HG02588 (cell line): ENCODE measurements around the gene RHEX.

Experiments
- ATAC-seq: cut with Tn5 transposase; IDR thresholded peaks from one replicate; pipeline ENCODE4 v1.9.1; 2021; ENCODE audit warnings: mild to moderate bottlenecking, moderate library complexity; ENCODE audit not compliant: unreplicated experiment

RHEX gene

GRCh38 chr1:206083750-206084149, 30.8 kb downstream of the RHEX start:
- ATAC-seq, result no peak

- ATAC-seq, result no peak
Measured at GRCh38 chr1:206087091-206087490, 34.1 kb downstream of the RHEX start.

GRCh38 chr1:206089341-206089740, 36.4 kb downstream of the RHEX start:
- no peak for ATAC-seq

DNA sequence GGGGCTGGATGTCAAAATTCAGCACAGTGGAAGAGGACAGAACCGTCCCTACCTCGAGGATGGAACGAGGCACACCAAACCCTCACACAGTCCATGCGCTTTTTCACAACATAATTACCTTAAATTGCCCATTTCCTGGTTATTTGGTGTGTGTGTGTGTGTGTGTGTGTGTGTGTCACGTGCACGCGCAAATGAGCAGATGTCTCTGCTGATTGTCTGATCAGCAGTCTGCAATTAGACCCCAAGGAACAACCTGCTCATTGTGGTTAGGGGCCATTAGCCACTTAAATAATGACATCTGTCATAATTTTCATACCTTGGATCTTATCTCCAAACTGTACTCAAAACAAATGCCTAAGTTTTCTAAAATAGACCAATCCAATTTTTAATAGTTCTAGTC, 41.1 kb downstream of the RHEX start:
- no peak for ATAC-seq

DNA sequence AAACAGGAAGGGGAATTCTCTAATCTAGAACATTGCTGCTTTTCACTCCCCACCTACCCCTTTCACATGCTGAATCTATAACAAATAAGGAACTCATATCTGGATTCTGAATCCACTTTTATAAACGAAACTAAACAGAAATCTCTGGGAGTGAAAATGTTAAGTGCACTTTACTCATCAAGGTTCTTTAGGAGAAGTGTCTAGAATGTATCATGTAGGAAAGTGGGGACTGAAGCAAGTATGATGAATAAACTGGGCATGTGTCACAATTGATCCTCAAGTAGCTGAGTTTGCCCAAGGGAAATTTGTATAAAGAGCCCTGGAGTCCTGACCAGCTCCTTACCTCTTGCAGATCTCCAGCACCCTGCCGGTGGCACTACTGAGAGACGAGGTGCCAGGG, 44.4 kb downstream of the RHEX start:
- ATAC-seq, result no peak

GRCh38 chr1:206098242-206098919, 45.4 kb downstream of the RHEX start:
- ATAC-seq, result no peak

- no peak for ATAC-seq
Measured at GRCh38 chr1:206100226-206100815, 47.3 kb downstream of the RHEX start.

- ATAC-seq, result no peak
Measured at GRCh38 chr1:206101351-206102045, 48.5 kb downstream of the RHEX start.

- no peak for ATAC-seq
Measured at GRCh38 chr1:206102292-206102936, 49.4 kb downstream of the RHEX start.

GRCh38 chr1:206103979-206104378, 51.0 kb downstream of the RHEX start:
- no peak for ATAC-seq

GRCh38 chr1:206105464-206105995, 52.6 kb downstream of the RHEX start:
- no peak for ATAC-seq

GRCh38 chr1:206106328-206107167, 53.6 kb downstream of the RHEX start:
- peak; percentile 63 for ATAC-seq

GRCh38 chr1:206107168-206107544, 54.2 kb downstream of the RHEX start:
- no peak for ATAC-seq

GRCh38 chr1:206108635-206109034, 55.7 kb downstream of the RHEX start:
- no peak for ATAC-seq

- no peak for ATAC-seq
Measured at GRCh38 chr1:206109718-206110117, 56.7 kb downstream of the RHEX start.

DNA sequence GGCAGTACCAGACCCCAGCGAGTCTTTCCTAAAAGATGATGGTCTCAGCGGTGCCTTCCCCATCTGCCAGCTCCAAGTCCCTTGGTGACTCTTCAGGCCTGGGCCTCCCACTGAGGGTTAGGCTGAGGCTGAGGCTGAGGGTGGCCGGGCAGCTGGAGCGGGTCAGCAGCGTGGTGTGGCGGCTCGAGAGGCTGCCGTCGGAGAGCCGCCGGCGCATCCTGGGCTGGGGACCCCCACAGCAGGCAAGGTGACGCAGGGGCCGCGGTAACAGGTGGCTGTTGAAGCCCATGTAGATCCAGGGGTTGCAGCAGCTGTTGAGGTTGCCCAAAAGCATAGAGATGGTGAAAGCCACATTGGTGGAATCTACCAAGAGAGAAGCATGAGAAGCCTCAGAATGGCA, 57.2 kb downstream of the RHEX start:
- ATAC-seq, result no peak

DNA sequence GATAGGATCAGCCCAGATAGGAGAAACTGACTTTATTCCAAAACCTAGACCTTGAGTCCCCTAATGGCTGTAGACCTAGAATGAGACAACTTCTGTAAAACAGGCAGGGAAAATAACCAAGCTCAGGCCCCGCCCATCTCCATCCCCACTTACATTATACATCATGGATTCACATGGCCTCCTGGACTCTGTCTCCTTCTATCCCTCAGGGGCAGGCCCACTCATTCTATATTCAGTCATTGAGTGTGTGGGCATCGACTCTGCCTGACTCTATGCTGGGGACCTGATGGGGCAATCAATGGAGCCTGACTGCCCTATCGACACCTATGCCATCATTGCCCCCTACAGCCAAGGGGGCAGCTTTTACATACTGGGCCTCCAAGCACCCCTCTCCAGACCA, 57.8 kb downstream of the RHEX start:
- no peak for ATAC-seq

- no peak for ATAC-seq
Measured at GRCh38 chr1:206111271-206111927, 58.4 kb downstream of the RHEX start.

DNA sequence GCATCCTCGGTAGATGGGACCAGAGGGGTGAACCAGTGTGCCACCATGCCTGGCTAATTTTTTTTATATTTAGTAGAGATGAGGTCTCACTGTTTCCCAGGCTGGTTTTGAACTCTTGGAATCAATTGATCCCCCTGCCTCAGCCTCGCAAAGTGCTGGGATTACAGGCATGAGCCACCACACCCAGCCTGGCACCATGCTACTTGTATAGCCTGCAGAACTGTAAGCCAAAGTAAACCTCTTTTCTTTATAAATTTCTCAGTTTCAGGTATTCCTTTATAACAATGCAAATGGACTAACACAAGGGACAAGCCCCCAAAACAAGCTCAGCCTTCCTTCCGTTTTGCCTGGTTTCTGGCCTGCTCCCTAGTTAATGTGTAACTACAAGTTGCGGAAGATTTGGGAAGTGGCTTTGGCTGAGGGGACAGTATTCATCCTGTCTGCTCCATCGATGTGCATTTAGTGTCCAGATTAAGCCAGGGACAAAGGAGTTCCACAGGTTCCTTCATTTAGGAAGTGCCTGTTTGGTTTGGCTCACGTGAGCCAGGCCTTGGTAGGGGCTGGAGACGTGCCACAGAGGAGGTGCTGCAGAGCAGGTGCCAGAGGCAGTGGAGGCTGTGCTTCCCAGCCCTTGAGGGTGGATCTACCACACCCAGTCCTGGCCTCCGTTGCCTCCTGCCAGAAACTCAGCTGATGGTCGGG, 59.8 kb downstream of the RHEX start:
- ATAC-seq, result no peak
